HCT116 (cell line): ENCODE data around the gene LKAAEAR1. TPM values are rescaled to one million over a fixed set of nuclear protein-coding genes. Genes with fewer than 3 reads are reported as not detected.
A peak's percentile ranks its signal among the peaks of the same experiment; 100 is the strongest.

Experiments used
- ATAC-seq: fragments of 200-7000 bp; cut with Tn5 transposase; 2 replicates; pipeline ENCODE4 v1.9.1; 2020; ENCODE audit warnings: mild to moderate bottlenecking, moderate library complexity
- BruUV-seq: library from RNA; stranded (reverse); fragments of 400-500 nt; replicated peaks from 2 replicates; lab custom pipeline; 2021; lab: Mats Ljungman, UMichigan
- CTCF ChIA-PET: fragments of 300-600 bp; sonication (Branson Sonifier 250); formaldehyde crosslinking; loops from one replicate; lab custom pipeline; 2021; ENCODE audit warnings: antibody characterized with exemption; lab: Charles Lee
- POLR2A ChIA-PET: fragments of 300-600, 350-600 bp; sonication (Branson Sonifier 250); formaldehyde crosslinking; loops from one replicate; lab custom pipeline; 2021; ENCODE audit warnings: antibody characterized with exemption; lab: Charles Lee
- RAD21 ChIA-PET, 2 experiments: fragments of 300-600 bp; sonication (Branson Sonifier 250); formaldehyde crosslinking; loops; one replicate each; lab custom pipeline; 2023; ENCODE audit warnings: low total read pairs in 2 of 2; ENCODE audit not compliant: uncharacterized antibody in 2 of 2, unreplicated experiment in 2 of 2, low non-redundant PET in 1 of 2; lab: Charles Lee
- DNase-seq: peaks from one replicate; pipeline ENCODE4 v3.0.0-alpha.2; 2010; ENCODE audit warnings: low read depth, low spot score
- H2AFZ ChIP-seq: fragments of 200-600 bp; shearing (Covaris generic), sonication (generic); 2 replicates; pipeline ENCODE4 v1.6.1; 2017; ENCODE audit warnings: low read depth, mixed run types, mixed read lengths, antibody characterized with exemption, low read length; ENCODE audit not compliant: poor library complexity, severe bottlenecking
- H3K27ac ChIP-seq: 2 replicates; pipeline ENCODE4 v1.5.1; 2012; ENCODE audit warnings: low read depth, low read length
- H3K27me3 ChIP-seq: fragments of 200-600 bp; sonication (generic); 2 replicates; pipeline ENCODE4 v1.6.1; 2016; ENCODE audit warnings: mixed run types, low read length, mixed read lengths; ENCODE audit not compliant: insufficient read depth
- H3K36me3 ChIP-seq, 2 experiments: fragments of 200-500 bp in 1 of 2; fragments of 200-600 bp in 1 of 2; sonication (Bioruptor generic) in 1 of 2; sonication (generic) in 1 of 2; 2 replicates each; pipeline versions ENCODE4 v1.5.1 to v1.6.1; 2014 to 2016; ENCODE audit warnings: low read length in 2 of 2, inconsistent platforms in 1 of 2, mixed read lengths in 1 of 2, mixed run types in 1 of 2; ENCODE audit not compliant: insufficient read depth in 2 of 2, control insufficient read depth in 1 of 2
- H3K4me1 ChIP-seq, 2 experiments: fragments of 200-600 bp in 1 of 2; sonication (generic) in 1 of 2; 2 replicates each; pipeline versions ENCODE4 v1.5.1 to v1.6.1; 2012 to 2017; ENCODE audit warnings: low read length in 2 of 2, inconsistent platforms in 1 of 2, mild to moderate bottlenecking in 1 of 2, mixed read lengths in 1 of 2, mixed run types in 1 of 2, moderate library complexity in 1 of 2; ENCODE audit not compliant: insufficient read depth in 2 of 2, control insufficient read depth in 1 of 2
- H3K4me2 ChIP-seq: fragments of 200-600 bp; sonication (generic); 2 replicates; pipeline ENCODE4 v1.6.1; 2017; ENCODE audit warnings: mixed run types, low read length, mixed read lengths
- H3K4me3 ChIP-seq, 2 experiments: fragments of 200-600 bp in 1 of 2; sonication (generic) in 1 of 2; replicated peaks in 1 of 2; 2 replicates each; pipeline ENCODE4 v1.5.1; 2011 to 2016; ENCODE audit warnings: low read length in 2 of 2, control low read depth in 1 of 2, low read depth in 1 of 2, mild to moderate bottlenecking in 1 of 2, mixed read lengths in 1 of 2, mixed run types in 1 of 2
- H3K79me2 ChIP-seq: fragments of 200-600 bp; sonication (generic); 2 replicates; pipeline ENCODE4 v1.6.1; 2017; ENCODE audit warnings: mild to moderate bottlenecking, mixed run types, low read length, moderate library complexity, mixed read lengths; ENCODE audit not compliant: insufficient read depth
- H3K9ac ChIP-seq: fragments of 200-600 bp; sonication (generic); 2 replicates; pipeline ENCODE4 v1.6.1; 2016; ENCODE audit warnings: low read length, mixed read lengths
- H3K9me2 ChIP-seq: fragments of 200-600 bp; sonication (generic), shearing (Covaris generic); 2 replicates; pipeline ENCODE4 v1.6.1; 2017; ENCODE audit warnings: mixed run types, mild to moderate bottlenecking, moderate library complexity; ENCODE audit not compliant: insufficient read depth
- H3K9me3 ChIP-seq, 2 experiments: fragments of 200-500 bp in 1 of 2; fragments of 200-600 bp in 1 of 2; sonication (Bioruptor generic) in 1 of 2; sonication (generic) in 1 of 2; 2 replicates each; pipeline ENCODE4 v1.6.1; 2014 to 2017; ENCODE audit warnings: low read length in 2 of 2, mixed read lengths in 2 of 2, inconsistent platforms in 1 of 2, low read depth in 1 of 2, mild to moderate bottlenecking in 1 of 2, mixed run types in 1 of 2, moderate library complexity in 1 of 2; ENCODE audit not compliant: control insufficient read depth in 1 of 2, insufficient read depth in 1 of 2
- H4K20me1 ChIP-seq: fragments of 200-600 bp; sonication (generic), shearing (Covaris generic); 2 replicates; pipeline ENCODE4 v1.6.1; 2017; ENCODE audit warnings: mixed run types, mild to moderate bottlenecking, moderate library complexity; ENCODE audit not compliant: insufficient read depth
- CEBPB ChIP-seq: IDR thresholded peaks from 2 replicates; pipeline ENCODE4 v1.6.1; 2012; ENCODE audit warnings: low read depth
- CTCF ChIP-seq, 3 experiments: fragments of 200-600 bp in 1 of 3; sonication (generic) in 1 of 3; IDR thresholded peaks in 2 of 3; conservative IDR thresholded peaks in 1 of 3; 2 replicates each; pipeline ENCODE4 v1.5.1; 2012 to 2017; ENCODE audit warnings: low read depth in 2 of 3, low read length in 2 of 3, antibody characterized with exemption in 1 of 3, borderline replicate concordance in 1 of 3, control low read depth in 1 of 3, mild to moderate bottlenecking in 1 of 3, mixed read lengths in 1 of 3, mixed run types in 1 of 3, moderate library complexity in 1 of 3; ENCODE audit not compliant: insufficient read depth in 1 of 3
- EGR1 ChIP-seq: IDR thresholded peaks from 2 replicates; pipeline ENCODE4 v1.6.1; 2012; ENCODE audit warnings: low read depth
- ELF1 ChIP-seq: IDR thresholded peaks from 2 replicates; pipeline ENCODE4 v1.6.1; 2012; ENCODE audit warnings: low read depth, borderline replicate concordance
- EZH2 ChIP-seq: fragments of 200-600 bp; sonication (generic); IDR thresholded peaks from 2 replicates; pipeline ENCODE4 v1.6.1; 2017; ENCODE audit warnings: antibody characterized with exemption, mixed run types
- FOSL1 ChIP-seq: IDR thresholded peaks from 2 replicates; pipeline ENCODE4 v1.6.1; 2012; ENCODE audit warnings: low read depth
- JUND ChIP-seq: IDR thresholded peaks from 2 replicates; pipeline ENCODE4 v1.6.1; 2012
- MAX ChIP-seq: IDR thresholded peaks from 2 replicates; pipeline ENCODE4 v1.6.1; 2012
- POLR2A ChIP-seq: IDR thresholded peaks from 2 replicates; pipeline ENCODE4 v1.7.0; 2011; ENCODE audit warnings: borderline replicate concordance; ENCODE audit not compliant: insufficient read depth, insufficient read length; ENCODE audit errors: extremely low read depth
- POLR2AphosphoS5 ChIP-seq: IDR thresholded peaks from 2 replicates; pipeline ENCODE4 v1.6.1; 2011; ENCODE audit warnings: mild to moderate bottlenecking, low read depth, low read length, moderate library complexity
- RAD21 ChIP-seq: IDR thresholded peaks from 2 replicates; pipeline ENCODE4 v1.6.1; 2012; ENCODE audit warnings: low read depth, mild to moderate bottlenecking
- SIN3A ChIP-seq: IDR thresholded peaks from 2 replicates; pipeline ENCODE4 v1.6.1; 2012; ENCODE audit warnings: low read depth
- SP1 ChIP-seq: IDR thresholded peaks from 2 replicates; pipeline ENCODE4 v1.6.1; 2012; ENCODE audit warnings: low read depth
- TCF7L2 ChIP-seq: IDR thresholded peaks from 2 replicates; pipeline ENCODE4 v1.7.0; 2011; ENCODE audit warnings: borderline replicate concordance, inconsistent platforms; ENCODE audit not compliant: insufficient read depth, insufficient read length; ENCODE audit errors: extremely low read depth
- ZBTB33 ChIP-seq: IDR thresholded peaks from 2 replicates; pipeline ENCODE4 v1.6.1; 2011; ENCODE audit warnings: mild to moderate bottlenecking, low read length, moderate library complexity; ENCODE audit not compliant: insufficient replicate concordance; ENCODE audit errors: extremely low read depth
- ZFX ChIP-seq: fragments of 450-650 bp; IDR thresholded peaks from 2 replicates; pipeline ENCODE4 v1.6.1; 2017
- intact Hi-C: fragments of 100-400 bp; cut with micrococcal nuclease; formaldehyde crosslinking; loops from 2 replicates; pipeline ENCODE4 v1.10.0; 2022
- total RNA-seq: library from RNA; stranded (reverse); gene quantifications from one replicate; pipeline ENCODE4 v1.2.1, GENCODE V29; 2021; ENCODE audit not compliant: unreplicated experiment

The LKAAEAR1 gene
- total RNA-seq, 1 experiment from 2014 or later: not detected

GRCh38 chr20:64044484-64045247 lies 39.5 kb downstream of the LKAAEAR1 start:
- BruUV-seq: no TSS peak

GRCh38 chr20:64043768-64044167 lies 40.4 kb downstream of the LKAAEAR1 start:
- H3K4me3 ChIP-seq: no peak overlapping the region
- no peaks in the 10 kb centered on the region for H3K9me2 ChIP-seq
- no peaks in the 10 kb centered on the region for H3K27me3 ChIP-seq
- ChIA-PET CTCF (no interaction called here), POLR2A (no interaction called here), RAD21 (no interaction called here)
- no peaks in the 10 kb centered on the region for H3K79me2 ChIP-seq
- DNase-seq (no peak), ATAC-seq (no peak)
- H4K20me1 ChIP-seq: no peaks in the 10 kb centered on the region
- no peak overlapping the region for H3K9ac ChIP-seq
- H3K36me3 ChIP-seq: no peaks in the 10 kb centered on the region
- H2AFZ ChIP-seq: no peak overlapping the region
- peaks cover 23 to 31% of the 10 kb centered on the region in 2 experiments for H3K4me1 ChIP-seq
- no peak overlapping the region for H3K27ac ChIP-seq
- no TSS peak for BruUV-seq
- intact Hi-C loops: no loop called here
- H3K4me2 ChIP-seq: no peak overlapping the region
- no peaks in the 10 kb centered on the region for H3K9me3 ChIP-seq
- no peak for TF ChIP-seq MAX
- no peak for TF ChIP-seq SIN3A
- no peak for TF ChIP-seq ZFX
- TF ChIP-seq CTCF (IDR thresholded peaks at IDR 0.05 in 2 of 3, conservative IDR thresholded peaks at IDR 0.05 in 1 of 3; ENCODE audit: borderline replicate concordance in 1 of 3, insufficient read depth in 1 of 3, low read depth in 2 of 3, low read length in 2 of 3): no peak
- TF ChIP-seq CEBPB: no peak
- TF ChIP-seq EZH2: no peak
- TF ChIP-seq POLR2A: no peak
- TF ChIP-seq FOSL1: no peak
- no peak for TF ChIP-seq ELF1
- TF ChIP-seq EGR1: no peak
- no peak for TF ChIP-seq ZBTB33
- no peak for TF ChIP-seq TCF7L2
- no peak for TF ChIP-seq RAD21
- TF ChIP-seq JUND: no peak

More at GRCh38 chr20:64044484-64045247, 39.5 kb downstream of the LKAAEAR1 start:
- H4K20me1 ChIP-seq: no peaks in the 10 kb centered on the region
- TF ChIP-seq ELF1: no peak
- peak; percentile 30 for TF ChIP-seq TCF7L2
- no peak for TF ChIP-seq SP1
- TF ChIP-seq EGR1: no peak
- TF ChIP-seq POLR2AphosphoS5: peak; percentile 23; the same call in 1 of the 2 replicates
- no peak overlapping the region for H2AFZ ChIP-seq
- no peaks in the 10 kb centered on the region for H3K9me3 ChIP-seq
- ChIA-PET CTCF (interaction anchor here (0.6 kb wide), 1 partner anchor 10 kb away, joined by 4 read pairs; no protein-coding TSS in a partner anchor), POLR2A (interaction anchor here (0.8 to 1.0 kb wide), 2 partner anchors 9 to 87 kb away, joined by 3 read pairs; no protein-coding TSS in a partner anchor), RAD21 (no interaction called here)
- H3K9ac ChIP-seq: peak overlapping the region; percentile 37; the same call in 1 of the 2 replicates
- peak; percentile 29 for DNase-seq
- no peaks in the 10 kb centered on the region for H3K27me3 ChIP-seq
- peak; percentile 76 for ATAC-seq
- peak overlapping the region; percentile 48 for H3K27ac ChIP-seq
- H3K4me2 ChIP-seq: peak overlapping the region; percentile 59
- no peak overlapping the region for H3K4me3 ChIP-seq
- H3K36me3 ChIP-seq: no peaks in the 10 kb centered on the region
- no peaks in the 10 kb centered on the region for H3K9me2 ChIP-seq
- peaks cover 20 to 24% of the 10 kb centered on the region in 2 experiments for H3K4me1 ChIP-seq
- intact Hi-C loops: no loop called here
- H3K79me2 ChIP-seq: no peaks in the 10 kb centered on the region
